Activated CD4-positive, alpha-beta T cell treated with anti-CD3 and anti-CD28 coated beads, Interleukin-2, amount 50 U/mL, for 16 hours (primary cell): ENCODE data around the gene MOGAT3.
"Not testable (repeated sequence)": the region's sequence is repeated elsewhere in the genome, so short reads cannot be mapped to it uniquely, and the experiment has no call there.

Experiments
- DNase-seq: peaks from one replicate; pipeline ENCODE4 v3.0.0-alpha.2; 2020

Gene MOGAT3

DNA sequence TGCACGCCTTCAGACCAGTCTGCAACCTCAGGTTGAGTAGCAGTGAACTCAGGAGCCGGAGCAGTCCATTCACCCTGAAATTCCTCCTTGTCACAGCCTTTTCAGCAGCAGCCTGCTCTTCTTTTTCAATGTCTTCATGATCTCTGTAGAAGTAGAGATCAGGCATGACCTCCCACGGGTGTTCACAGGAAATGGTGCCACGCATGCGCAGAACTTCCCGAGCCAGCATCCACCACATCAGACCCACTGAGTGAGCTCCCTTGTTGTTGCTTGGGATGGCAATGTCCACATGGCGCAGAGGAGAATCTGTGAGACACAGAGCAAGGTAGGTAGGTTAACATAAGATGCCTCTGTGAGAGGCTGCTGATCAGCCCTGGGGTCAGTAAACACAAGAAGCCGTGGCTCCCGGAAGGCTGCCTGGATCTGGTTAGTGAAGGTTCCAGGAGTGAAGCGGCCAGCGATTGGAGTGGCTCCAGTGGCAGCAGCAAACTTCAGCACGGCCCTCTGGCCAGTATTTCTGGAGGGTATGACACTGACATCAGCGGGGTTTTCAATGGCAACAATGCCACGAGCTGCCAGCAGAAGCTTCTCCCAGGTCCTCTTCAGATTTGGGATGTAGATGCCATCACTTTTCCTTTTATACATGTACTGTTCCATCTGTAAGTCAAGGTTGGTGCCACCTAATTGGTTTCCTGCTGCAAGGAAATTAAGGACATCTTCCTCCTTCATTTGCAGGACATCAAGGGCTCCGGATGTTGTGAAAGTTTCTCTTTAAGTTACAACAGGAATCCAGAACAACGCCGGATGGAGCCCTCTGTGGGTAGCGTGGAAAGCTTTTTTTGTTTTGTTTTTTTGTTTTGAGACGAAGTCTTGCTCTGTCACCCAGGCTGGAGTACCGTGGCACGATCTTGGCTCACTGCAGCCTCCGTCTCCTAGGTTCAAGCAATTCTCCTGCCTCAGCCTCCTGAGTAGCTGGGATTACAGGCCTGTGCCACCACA is 3.2 kb upstream of the MOGAT3 start:
- DNase-seq: peak; percentile 12

DNA sequence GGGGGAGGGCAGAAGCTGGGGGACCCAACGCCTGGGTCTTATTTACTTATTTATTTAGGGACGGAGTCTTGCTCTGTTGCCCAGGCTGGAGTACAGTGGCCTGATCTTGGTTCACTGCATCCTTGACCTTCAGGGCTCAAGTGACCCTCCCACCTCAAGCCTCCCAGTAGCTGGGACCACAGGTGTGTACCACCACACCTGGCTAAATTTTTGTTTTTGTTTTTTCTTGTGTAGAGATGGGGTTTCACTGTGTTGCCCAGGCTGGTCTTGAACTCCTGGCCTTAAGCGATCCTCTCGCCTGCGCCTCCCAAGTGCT is 1.7 kb upstream of the MOGAT3 start:
- no peak for DNase-seq

GRCh38 chr7:101201695-101202602 is 1.1 kb upstream of the MOGAT3 start:
- no peak for DNase-seq

DNA sequence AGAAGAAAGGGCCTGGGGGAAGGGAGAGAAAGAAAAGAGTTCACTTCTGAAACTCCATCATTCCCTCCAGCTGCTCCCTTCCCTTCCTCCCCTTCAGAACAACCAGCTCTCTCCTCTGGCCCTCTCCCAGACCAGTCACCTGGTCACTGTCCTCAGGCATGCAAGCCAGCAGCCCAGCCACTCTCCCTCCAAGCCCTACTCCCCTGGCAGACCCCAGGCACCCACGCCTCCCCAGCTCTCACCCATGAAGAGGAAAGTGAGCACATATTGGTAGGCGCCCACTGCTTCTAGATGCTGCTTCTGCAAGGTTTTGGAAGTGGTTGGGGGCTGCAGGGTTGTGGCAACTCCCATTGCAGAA is 353 bp downstream of the MOGAT3 start:
- DNase-seq: no peak

DNA sequence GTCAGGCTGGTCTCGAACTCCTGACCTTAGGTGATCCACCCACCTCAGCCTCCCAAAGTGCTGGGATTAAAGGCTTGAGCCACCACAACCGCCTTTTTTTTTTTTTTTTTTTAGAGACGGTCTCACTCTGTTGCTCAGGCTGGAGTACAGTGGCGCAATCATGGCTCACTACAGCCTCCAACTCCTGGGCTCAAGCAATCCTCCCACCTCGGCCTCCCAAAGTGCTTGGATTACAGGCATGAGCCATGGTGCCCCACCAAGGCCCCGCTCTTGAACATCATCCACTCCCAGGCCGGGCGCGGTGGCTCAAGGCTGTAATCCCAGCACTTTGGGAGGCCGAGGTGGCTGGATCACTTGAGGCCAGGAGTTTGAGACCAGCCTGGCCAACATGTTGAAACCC is 1.3 kb downstream of the MOGAT3 start:
- DNase-seq: not testable (repeated sequence)

GRCh38 chr7:101198476-101198875 is 2.4 kb downstream of the MOGAT3 start:
- DNase-seq: no peak

GRCh38 chr7:101197991-101198390 is 2.8 kb downstream of the MOGAT3 start:
- DNase-seq: no peak

DNA sequence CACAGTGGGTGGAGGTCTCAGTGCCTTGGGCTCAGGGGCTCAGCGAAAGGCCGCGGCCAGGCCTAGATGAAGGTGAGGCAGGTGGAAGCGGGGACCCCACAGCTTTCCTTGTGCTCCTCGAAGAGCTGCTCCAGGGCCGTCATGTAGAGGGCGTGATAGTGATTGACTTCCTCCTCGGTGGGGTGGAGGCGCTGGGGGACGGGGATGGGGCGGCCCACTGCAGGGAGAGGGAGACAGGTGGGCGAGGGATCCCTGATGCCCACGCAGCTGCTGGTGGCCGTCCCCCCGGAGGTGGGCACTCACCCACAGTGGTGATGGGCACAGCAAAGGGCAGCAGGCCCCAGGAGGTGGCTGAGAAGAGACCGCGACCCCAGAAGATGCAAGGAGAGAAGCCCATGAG is 5.0 kb downstream of the MOGAT3 start:
- no peak for DNase-seq

DNA sequence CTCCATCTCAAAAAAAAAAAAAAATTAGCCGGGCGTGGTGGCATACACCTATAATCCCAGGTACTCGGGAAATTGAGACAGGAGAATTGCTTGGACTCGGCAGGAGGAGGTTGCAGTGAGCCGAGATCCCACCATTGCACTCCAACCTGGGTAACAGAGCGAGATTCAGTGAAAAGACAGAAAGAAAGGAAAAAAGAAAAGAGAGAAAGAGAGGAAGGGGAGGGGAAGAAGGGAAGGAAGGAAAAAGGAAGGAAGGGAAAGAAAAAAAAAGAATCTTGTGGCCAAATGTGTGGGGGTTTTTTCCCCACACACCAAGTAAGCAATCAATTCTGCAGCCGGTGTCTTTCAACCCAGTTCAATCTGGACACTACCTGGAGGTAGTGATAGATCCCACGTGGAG is 11.7 kb downstream of the MOGAT3 start:
- no peak for DNase-seq

DNA sequence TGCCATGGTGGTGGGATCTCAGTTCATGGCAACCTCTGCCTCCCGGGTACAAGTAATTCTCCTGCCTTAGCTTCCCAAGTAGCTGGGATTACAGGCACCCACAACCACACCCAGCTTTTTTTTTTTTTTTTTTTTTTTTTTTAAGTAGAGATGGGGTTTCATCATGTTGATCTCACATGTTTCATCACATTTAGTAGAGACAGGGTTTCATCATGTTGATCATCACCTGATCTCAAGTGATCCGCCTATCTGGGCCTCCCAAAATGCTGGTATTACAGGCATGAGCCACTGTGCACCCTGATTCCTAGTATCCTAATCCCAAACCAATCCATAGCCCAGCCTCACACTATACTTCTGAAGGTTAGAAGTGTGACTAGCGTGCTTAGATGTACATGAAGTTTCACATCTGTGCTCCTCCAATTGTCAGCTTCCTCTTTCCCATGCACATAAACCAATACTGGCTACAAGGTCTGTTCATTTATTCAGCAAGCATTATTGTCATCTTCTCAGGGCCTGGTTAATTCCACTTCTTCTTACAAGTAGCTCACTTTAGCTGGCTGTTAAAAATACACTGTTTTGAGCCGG is 13.9 kb downstream of the MOGAT3 start:
- DNase-seq: no peak

DNA sequence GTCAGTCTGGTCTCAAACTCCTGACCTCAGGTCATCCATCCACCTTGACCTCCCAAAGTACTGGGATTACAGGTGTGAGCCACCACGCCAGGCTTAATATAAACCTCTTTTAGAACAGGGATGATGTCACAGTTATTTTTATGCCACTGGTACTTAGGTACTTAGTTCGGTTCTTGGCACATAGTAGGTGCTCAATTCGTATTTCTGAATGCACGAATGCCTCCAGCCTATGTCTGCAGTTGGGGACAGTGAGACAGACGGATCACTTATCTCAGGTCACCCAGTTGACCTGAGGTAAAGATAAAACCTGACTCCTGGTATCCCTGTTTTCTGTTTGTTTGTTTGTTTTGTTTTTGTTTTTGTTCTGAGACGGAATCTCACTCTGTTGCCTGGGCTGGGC is 14.6 kb downstream of the MOGAT3 start:
- no peak for DNase-seq

DNA sequence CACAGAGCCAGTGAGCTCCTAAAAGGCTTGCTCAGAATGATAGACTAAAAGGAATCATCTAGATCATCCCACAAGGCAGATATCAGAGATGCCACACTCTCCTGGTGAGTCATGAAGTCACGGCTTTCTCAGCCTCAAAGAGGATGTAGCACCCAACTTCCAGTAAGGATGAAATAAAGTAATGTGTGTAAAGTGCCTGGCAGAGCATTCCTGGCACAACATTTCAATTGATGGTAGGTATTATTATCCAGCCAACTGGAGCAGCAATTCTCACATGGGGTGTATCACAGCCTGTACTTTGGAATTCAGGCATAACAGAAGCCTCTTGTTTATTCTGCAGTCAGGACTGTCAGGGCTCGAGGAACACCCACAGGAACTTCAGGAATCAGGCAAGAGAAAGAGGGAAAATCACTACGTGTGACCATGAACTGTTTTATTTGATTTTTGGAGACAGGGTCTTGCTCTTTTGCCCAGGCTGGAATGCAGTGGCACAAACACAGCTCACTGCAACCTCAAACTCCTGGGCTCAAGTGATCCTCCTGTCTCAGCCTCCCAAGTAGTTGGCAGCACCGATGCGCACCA is 15.5 kb downstream of the MOGAT3 start:
- DNase-seq: no peak

GRCh38 chr7:101180130-101180755 is 20.6 kb downstream of the MOGAT3 start, which contains the start of gene NAT16:
Gene NAT16 (minus strand): TSS chr7:101180293. CDS start chr7:101174807, 5,486 bp downstream.
- DNase-seq: no peak

DNA sequence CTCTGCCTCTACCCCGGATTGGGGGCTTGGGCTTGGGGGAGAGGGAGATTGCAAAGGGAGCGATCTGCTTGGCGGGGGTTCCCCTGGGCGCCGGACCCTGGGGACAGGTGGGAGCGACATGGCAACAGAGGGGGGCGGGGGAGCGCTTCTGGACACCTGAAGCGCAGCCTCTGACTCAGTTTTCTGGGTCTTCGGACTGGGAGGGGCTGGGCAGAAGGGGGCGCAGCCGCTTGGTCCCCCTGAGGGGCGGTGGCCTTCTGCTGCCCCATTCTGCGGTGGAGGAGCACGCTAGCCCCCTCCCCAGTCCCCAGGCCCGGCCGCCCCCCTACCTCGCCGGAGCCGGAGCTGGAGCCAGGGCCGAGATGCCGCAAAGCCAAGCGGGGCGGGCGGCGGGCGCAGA is 21.1 kb downstream of the MOGAT3 start:
- DNase-seq: no peak

- no peak for DNase-seq
These were observed 21.7 kb downstream of the MOGAT3 start for GRCh38 chr7:101179117-101179516.

DNA sequence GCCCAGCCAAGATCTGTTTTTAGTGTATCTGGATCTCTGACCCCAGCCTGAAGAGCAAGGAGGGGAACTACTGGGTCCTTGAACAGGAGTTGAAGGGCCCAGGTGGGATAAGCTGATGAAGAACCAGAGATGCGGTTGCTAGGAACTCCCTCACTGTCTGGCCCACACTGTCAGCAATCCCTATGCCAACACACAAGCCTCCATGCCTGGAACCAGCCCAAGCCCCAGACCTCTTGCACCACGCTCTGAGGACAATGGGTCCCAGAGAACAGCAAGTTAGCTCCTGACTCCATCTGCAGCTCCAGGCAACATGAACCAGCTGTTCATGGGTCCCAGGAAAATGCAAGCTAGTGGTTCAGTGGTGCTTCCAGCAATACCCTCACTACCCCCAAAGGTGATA is 23.2 kb downstream of the MOGAT3 start:
- no peak for DNase-seq

DNA sequence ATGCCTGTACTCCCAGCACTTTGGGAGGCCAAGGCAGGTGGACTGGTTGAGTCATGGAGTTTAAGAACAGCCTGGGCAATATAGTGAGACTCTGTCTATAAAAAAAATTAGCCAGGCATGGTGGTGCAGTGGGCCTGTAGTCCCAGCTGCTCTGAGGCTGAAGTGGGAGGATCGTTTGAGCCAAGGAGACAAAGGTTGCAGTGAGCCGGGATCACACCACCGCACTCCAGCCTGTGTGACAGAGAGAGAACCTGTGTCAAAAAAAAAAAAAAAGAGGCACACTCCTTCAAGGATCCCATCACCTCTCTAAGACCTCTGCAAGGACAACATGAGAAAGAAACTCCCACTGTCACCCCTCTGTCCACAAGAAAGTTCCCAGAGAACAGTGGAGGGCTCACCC is 25.2 kb downstream of the MOGAT3 start:
- no peak for DNase-seq

- no peak for DNase-seq
These were observed 26.4 kb downstream of the MOGAT3 start for GRCh38 chr7:101174322-101174854.

GRCh38 chr7:101173752-101174244 is 27.0 kb downstream of the MOGAT3 start:
- DNase-seq: peak; percentile 78

DNA sequence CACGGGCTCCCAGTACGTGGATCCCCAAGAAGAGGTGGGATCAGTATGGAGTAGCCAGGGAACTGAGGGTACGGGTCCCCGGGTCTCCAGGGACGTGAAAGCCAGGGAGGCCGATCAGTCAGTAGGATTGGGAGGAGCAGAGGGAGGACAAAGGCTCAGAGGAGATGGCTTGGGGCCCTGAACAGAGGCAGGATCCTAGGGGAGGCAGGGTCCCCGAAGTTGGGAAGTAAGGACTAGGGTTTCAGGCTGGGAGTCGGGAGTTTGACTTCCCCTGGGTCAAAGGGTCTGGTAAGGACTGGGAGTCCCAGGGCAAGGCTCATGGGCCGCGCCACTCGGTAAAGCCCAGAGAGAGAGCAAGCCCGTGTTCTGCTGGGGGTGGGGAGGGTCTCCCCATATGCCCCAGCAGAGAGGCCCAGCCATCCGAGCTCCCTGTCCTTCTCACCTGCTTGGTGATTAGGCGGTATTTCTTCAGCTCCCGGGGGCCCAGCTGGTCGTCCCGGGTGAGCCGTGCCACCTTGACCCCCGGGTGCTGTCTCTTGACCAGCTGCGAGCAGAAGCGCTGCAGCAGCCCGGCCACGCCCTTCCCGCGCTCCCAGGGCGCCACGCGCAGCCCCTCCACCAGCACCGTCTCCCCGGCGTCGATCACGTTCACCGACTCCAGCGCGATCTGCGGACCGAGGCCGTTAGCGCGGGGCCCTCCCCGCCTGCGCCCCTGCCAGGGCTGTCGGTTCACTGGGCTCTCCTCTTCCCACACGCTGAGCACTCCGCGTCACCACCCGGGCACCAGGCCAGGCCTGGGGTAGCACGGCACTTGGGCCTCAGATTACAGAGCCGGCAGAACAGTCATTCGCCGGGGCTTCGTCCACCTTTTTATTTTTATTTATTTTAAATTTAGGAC is 27.7 kb downstream of the MOGAT3 start:
- no peak for DNase-seq
